Tibial nerve (tissue), 4 donors: ENCODE results near the gene TLK1. TPM values are rescaled to one million over a fixed set of nuclear protein-coding genes. Genes with fewer than 3 reads are reported as not detected.

ENCODE experiments used
- DNase-seq, 2 donors: peaks; one replicate each; pipeline ENCODE4 v3.0.0-alpha.2; 2019; ENCODE audit warnings: low spot score in 2 of 2
- H3K27ac ChIP-seq, 4 donors: fragments of 200-600 bp; sonication (generic) in 3 of 4; one replicate each; pipeline ENCODE4 v1.5.1; 2017 to 2019; ENCODE audit warnings: mild to moderate bottlenecking in 1 of 4
- H3K27me3 ChIP-seq, 2 donors: fragments of 200-600 bp; sonication (generic) in 1 of 2; one replicate each; pipeline versions ENCODE4 v1.5.1 to v1.6.0; 2017 to 2019
- H3K36me3 ChIP-seq, 3 donors: fragments of 200-600 bp; sonication (generic); one replicate each; pipeline ENCODE4 v1.5.1; 2018 to 2019
- H3K4me1 ChIP-seq, 4 donors: fragments of 200-600 bp; sonication (generic) in 3 of 4; one replicate each; pipeline ENCODE4 v1.5.1; 2017 to 2019
- H3K4me3 ChIP-seq, 4 donors: fragments of 200-600 bp; sonication (generic) in 3 of 4; one replicate each; pipeline ENCODE4 v1.5.1; 2017 to 2019; ENCODE audit warnings: mild to moderate bottlenecking in 1 of 4, moderate library complexity in 1 of 4
- H3K9me3 ChIP-seq, 4 donors: fragments of 200-600 bp; sonication (generic) in 3 of 4; one replicate each; pipeline ENCODE4 v1.5.1; 2017 to 2019
- CTCF ChIP-seq, 5 experiments: fragments of 200-600 bp in 3 of 5; fragments of 450-650 bp in 2 of 5; sonication (generic) in 3 of 5; IDR thresholded peaks; one replicate each; pipeline ENCODE4 v1.5.1; 2016 to 2019; ENCODE audit warnings: antibody characterized with exemption in 5 of 5, mild to moderate bottlenecking in 3 of 5, moderate library complexity in 2 of 5
- EP300 ChIP-seq, 2 donors: sonication (generic); formaldehyde crosslinking; IDR thresholded peaks; one replicate each; pipeline ENCODE4 v1.6.1; 2017; ENCODE audit warnings: antibody characterized with exemption in 2 of 2, mild to moderate bottlenecking in 1 of 2
- POLR2A ChIP-seq, 2 donors: fragments of 450-650 bp; IDR thresholded peaks; one replicate each; pipeline ENCODE4 v1.6.1; 2017; ENCODE audit warnings: antibody characterized with exemption in 2 of 2, mild to moderate bottlenecking in 2 of 2, moderate library complexity in 2 of 2
- WGBS, 2 donors: methylation state at CpG; one replicate each; pipeline ENCODE4 v1.1.5; 2018; 5-methylcytosine and 5-hydroxymethylcytosine counted together
- total RNA-seq, 4 donors: library from RNA; depleted of rRNA; stranded (reverse); fragments of >200 nt; gene quantifications; one replicate each; pipeline ENCODE4 v1.1.0, GENCODE V29; 2016

The TLK1 gene
- total RNA-seq, 4 donors from 2014 or later: 25.7 to 54.7 (median 45.4) TPM

DNA sequence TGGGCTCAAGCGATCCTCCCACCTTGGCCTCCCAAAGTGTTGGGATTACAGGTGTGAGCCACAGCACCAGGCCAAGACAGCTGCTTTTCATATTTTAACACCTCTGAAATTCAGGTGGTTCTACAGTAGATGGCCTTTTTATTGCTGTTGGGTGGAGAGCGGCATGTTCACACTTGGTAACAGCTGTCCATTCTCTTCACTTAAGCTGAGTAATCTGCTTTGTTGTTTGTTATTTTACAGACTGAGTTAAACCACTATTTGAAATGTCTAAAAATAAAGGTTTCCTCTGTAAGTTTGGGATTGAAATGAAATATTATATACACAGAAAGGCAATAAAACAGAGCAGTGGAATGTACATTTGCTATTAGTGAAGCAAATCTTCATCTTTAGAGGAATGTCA, 44.9 kb upstream of the TLK1 start:
- DNase-seq: no peak
- Histone ChIP-seq H3K4me1 (no peaks in the 10 kb centered on the region), H3K36me3 (no peaks in the 10 kb centered on the region), H3K9me3 (peaks cover 0 to 5% (median 0%) of the 10 kb centered on the region in 4 donors), H3K27me3 (no peaks in the 10 kb centered on the region), H3K4me3 (no peak overlapping the region), H3K27ac (no peak overlapping the region)
- TF ChIP-seq POLR2A (IDR thresholded peaks at IDR 0.05) (no peak), EP300 (IDR thresholded peaks at IDR 0.05) (no peak)
- WGBS, 2 donors: 96 to 97% methylated on average over 2 of the region's 2 CpGs

GRCh38 chr2:171201767-171202166, 41.1 kb upstream of the TLK1 start:
- Histone ChIP-seq H3K36me3 (no peaks in the 10 kb centered on the region), H3K4me3 (no peak overlapping the region), H3K27ac (no peak overlapping the region), H3K4me1 (no peaks in the 10 kb centered on the region), H3K9me3 (peaks cover 0 to 5% (median 0%) of the 10 kb centered on the region in 4 donors), H3K27me3 (no peaks in the 10 kb centered on the region)
- 91 to 92% methylated on average over 4 of the region's 4 CpGs for WGBS, 2 donors
- no peak for DNase-seq
- no peak for TF ChIP-seq CTCF (IDR thresholded peaks at IDR 0.05)
- TF ChIP-seq POLR2A (IDR thresholded peaks at IDR 0.05): no peak
- no peak for TF ChIP-seq EP300 (IDR thresholded peaks at IDR 0.05)

DNA sequence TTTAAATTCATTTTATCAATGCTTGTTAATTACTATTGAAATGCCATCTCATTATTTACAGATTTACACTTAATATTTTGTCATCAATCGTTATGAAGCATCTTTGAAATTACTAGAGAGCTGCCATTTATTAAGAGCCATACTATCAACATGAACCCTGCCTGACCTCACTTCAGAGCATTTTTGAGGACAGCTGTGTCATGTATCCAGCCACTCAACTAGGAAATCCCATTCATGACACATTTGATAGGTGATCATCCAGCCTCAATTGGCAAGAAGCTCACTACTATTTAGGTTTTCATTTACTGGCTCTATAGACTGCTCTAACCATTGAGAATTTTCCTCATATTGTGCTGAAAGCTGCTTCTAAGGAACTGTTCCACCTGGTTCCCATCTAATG, 40.6 kb upstream of the TLK1 start:
- H3K36me3 ChIP-seq: no peaks in the 10 kb centered on the region
- H3K4me3 ChIP-seq: no peak overlapping the region
- WGBS, 2 donors: 76 to 78% methylated on average over 1 of the region's 1 CpG
- DNase-seq: no peak
- no peaks in the 10 kb centered on the region for H3K27me3 ChIP-seq
- TF ChIP-seq EP300 (IDR thresholded peaks at IDR 0.05) (no peak), POLR2A (IDR thresholded peaks at IDR 0.05) (no peak), CTCF (IDR thresholded peaks at IDR 0.05) (no peak)
- no peaks in the 10 kb centered on the region for H3K9me3 ChIP-seq
- no peaks in the 10 kb centered on the region for H3K4me1 ChIP-seq
- no peak overlapping the region for H3K27ac ChIP-seq

DNA sequence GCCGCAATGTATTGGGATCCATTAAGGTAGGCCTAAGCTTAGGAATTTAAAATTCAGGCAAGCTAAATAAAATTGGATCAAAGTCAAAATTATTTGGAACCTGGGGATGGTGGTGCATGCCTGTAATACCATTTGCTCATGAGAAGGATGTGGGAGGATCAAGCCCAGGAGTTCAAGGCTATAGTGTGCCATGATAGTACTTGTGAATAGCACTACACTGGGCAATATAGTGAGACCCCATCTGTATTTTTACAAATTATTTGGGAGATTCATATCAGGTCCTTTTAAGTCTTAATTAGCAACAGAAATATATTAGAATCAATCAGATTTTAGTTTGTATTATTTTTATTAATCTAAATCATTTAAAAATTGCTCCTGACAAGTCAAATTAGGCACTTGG, 39.8 kb upstream of the TLK1 start:
- TF ChIP-seq EP300 (IDR thresholded peaks at IDR 0.05) (no peak), POLR2A (IDR thresholded peaks at IDR 0.05) (no peak), CTCF (IDR thresholded peaks at IDR 0.05) (no peak)
- Histone ChIP-seq H3K9me3 (no peaks in the 10 kb centered on the region), H3K27ac (no peak overlapping the region), H3K4me3 (no peak overlapping the region), H3K27me3 (no peaks in the 10 kb centered on the region), H3K36me3 (no peaks in the 10 kb centered on the region), H3K4me1 (no peaks in the 10 kb centered on the region)
- 86 to 100% methylated on average over 1 of the region's 1 CpG for WGBS, 2 donors
- no peak for DNase-seq

DNA sequence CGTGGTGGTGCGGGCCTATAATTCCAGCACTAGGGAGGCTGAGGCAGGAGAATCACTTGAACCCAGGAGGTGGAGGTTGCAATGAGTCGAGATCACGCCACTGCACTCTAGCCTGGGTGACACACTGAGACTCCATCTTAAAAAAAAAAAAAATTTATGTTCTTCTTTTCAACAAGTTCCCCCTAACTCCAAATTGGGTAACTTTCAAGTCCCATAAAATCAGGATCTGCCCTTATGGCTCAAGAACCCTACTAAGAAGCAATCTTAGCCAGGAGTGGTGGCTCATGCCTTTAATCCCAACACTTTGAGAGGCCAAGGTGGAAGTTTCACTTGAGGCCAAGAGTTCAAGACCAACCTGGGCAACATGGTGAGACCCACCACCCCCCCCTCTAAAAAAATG, 30.3 kb upstream of the TLK1 start:
- H3K4me1 ChIP-seq: no peaks in the 10 kb centered on the region
- no peak for TF ChIP-seq EP300 (IDR thresholded peaks at IDR 0.05)
- no peak for TF ChIP-seq POLR2A (IDR thresholded peaks at IDR 0.05)
- no peak for TF ChIP-seq CTCF (IDR thresholded peaks at IDR 0.05)
- no peak for DNase-seq
- no peaks in the 10 kb centered on the region for H3K36me3 ChIP-seq
- H3K9me3 ChIP-seq: no peaks in the 10 kb centered on the region
- no peak overlapping the region for H3K27ac ChIP-seq
- H3K4me3 ChIP-seq: no peak overlapping the region
- no peaks in the 10 kb centered on the region for H3K27me3 ChIP-seq
- WGBS, 2 donors: 94% methylated on average over 4 of the region's 4 CpGs

- TF ChIP-seq CTCF (IDR thresholded peaks at IDR 0.05) (no peak), EP300 (IDR thresholded peaks at IDR 0.05) (no peak), POLR2A (IDR thresholded peaks at IDR 0.05) (no peak)
- no peak overlapping the region for H3K4me3 ChIP-seq
- no peaks in the 10 kb centered on the region for H3K36me3 ChIP-seq
- H3K27ac ChIP-seq: no peak overlapping the region
- no peak for DNase-seq
- no peaks in the 10 kb centered on the region for H3K27me3 ChIP-seq
- H3K9me3 ChIP-seq: no peaks in the 10 kb centered on the region
- no peaks in the 10 kb centered on the region for H3K4me1 ChIP-seq
Measured at GRCh38 chr2:171187819-171188218, 27.1 kb upstream of the TLK1 start.
